Mammary epithelial cell (primary cell): Measurements from ENCODE around the gene ADRA2B.

Experiments
- EZH2 ChIP-seq: IDR thresholded peaks from 2 replicates; pipeline ENCODE4 v1.6.1; 2012; ENCODE audit warnings: low read length, inconsistent platforms, borderline replicate concordance
- TF ChIP-seq, protein P1 (sequence below), 2 donors: IDR thresholded peaks in 1 of 2; conservative IDR thresholded peaks in 1 of 2; 2 replicates each; pipeline ENCODE4 v1.5.1; 2011 to 2012; ENCODE audit warnings: inconsistent platforms in 2 of 2, low read length in 2 of 2, mild to moderate bottlenecking in 2 of 2, control low read depth in 1 of 2, low read depth in 1 of 2; ENCODE audit not compliant: insufficient read depth in 1 of 2; ENCODE audit errors: extremely low read depth in 1 of 2

DNA sequence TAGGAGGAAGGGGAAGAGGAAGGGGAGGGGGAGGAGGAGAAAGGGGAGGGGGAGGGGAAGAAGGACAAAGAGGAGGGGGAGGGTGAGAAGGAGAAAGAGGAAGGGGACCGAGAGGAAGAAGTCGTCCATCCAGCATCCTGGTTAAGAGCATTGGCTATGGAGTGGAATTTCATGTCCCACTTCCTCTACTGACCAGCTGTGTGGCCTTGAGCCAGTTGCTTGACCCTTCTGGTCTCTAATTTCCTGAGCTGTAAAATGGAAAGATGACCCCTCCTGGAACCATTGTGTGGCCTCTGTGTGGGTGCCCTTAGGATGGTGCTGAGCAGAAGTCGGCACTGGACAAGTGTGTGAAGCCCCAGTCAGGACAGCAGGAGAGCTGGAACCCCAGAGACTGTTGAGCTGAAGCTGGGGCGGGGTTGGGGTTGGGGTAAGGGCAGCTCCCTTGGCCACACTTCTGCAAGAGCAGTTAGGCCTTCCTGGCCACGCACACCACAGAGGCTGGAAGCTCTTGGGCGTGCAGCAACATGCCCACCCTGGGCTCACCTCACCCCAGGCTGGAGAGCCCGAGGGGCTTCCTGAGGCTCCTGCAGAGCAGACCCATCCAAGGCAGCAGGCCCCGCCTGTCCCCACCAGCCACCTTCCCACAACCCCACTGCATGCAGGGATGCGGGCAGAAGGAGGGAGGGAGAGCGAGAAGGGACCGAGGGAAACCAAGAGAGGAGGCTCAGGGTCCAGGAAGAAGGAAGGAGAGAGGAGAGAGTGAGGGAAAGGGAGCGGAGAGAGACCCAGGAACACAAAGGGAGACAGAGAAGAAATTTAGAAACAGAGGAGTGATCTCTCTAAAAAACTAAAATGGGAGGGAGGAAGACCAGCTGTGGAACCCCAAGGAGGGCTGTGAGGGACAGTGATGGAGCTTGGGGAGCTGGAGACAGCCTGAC lies 16.2 kb downstream of the ADRA2B start:
- TF ChIP-seq, protein P1, sequence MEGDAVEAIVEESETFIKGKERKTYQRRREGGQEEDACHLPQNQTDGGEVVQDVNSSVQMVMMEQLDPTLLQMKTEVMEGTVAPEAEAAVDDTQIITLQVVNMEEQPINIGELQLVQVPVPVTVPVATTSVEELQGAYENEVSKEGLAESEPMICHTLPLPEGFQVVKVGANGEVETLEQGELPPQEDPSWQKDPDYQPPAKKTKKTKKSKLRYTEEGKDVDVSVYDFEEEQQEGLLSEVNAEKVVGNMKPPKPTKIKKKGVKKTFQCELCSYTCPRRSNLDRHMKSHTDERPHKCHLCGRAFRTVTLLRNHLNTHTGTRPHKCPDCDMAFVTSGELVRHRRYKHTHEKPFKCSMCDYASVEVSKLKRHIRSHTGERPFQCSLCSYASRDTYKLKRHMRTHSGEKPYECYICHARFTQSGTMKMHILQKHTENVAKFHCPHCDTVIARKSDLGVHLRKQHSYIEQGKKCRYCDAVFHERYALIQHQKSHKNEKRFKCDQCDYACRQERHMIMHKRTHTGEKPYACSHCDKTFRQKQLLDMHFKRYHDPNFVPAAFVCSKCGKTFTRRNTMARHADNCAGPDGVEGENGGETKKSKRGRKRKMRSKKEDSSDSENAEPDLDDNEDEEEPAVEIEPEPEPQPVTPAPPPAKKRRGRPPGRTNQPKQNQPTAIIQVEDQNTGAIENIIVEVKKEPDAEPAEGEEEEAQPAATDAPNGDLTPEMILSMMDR (conservative IDR thresholded peaks at IDR 0.05 in 1 of 2, IDR thresholded peaks at IDR 0.05 in 1 of 2; ENCODE audit: extremely low read depth in 1 of 2, insufficient read depth in 1 of 2, low read depth in 1 of 2, low read length in 2 of 2), result no peak
- TF ChIP-seq EZH2, result no peak
